NB4 (cell line): ENCODE data around the gene SLC4A9.

Source experiments
- POLR2A ChIP-seq: IDR thresholded peaks from 2 replicates; pipeline ENCODE4 v1.6.1; 2011; ENCODE audit warnings: mild to moderate bottlenecking; ENCODE audit not compliant: insufficient read length; ENCODE audit errors: extremely low read depth
- TF ChIP-seq, protein P1 (sequence below): IDR thresholded peaks from one replicate; pipeline ENCODE4 v1.5.1; 2012; ENCODE audit warnings: low read depth, low read length

DNA sequence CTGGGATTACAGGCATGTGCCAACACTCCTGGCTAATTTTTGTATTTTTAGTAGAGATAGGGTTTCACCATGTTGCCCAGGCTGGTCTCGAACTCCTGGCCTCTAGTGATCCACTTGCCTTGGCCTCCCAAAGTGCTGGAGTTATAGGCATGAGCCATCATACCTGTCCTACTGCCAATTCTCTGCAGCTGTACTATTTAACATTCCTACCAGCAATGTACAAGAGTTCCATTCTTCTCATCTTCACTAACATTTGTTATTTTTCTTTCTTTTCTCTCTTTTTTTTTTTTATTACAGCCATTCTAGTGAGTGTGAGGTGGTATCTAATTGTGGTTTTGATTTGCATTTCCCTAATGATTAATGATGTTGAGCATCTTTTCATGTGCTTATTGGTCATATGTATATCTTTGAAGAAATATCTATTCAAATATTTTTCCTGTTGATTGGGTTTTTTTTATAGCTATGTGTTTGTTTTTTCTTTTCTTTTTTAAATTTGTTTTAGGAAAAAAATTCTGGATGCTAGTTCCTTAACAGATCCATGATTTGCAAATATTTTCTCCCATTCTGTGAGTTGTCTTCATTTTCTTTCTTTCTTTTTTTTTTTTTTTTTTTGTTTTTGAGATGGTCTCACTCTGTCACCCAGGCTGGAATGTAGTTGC lies 59.0 kb downstream of the SLC4A9 start:
- TF ChIP-seq POLR2A, result no peak
- TF ChIP-seq, protein P1, sequence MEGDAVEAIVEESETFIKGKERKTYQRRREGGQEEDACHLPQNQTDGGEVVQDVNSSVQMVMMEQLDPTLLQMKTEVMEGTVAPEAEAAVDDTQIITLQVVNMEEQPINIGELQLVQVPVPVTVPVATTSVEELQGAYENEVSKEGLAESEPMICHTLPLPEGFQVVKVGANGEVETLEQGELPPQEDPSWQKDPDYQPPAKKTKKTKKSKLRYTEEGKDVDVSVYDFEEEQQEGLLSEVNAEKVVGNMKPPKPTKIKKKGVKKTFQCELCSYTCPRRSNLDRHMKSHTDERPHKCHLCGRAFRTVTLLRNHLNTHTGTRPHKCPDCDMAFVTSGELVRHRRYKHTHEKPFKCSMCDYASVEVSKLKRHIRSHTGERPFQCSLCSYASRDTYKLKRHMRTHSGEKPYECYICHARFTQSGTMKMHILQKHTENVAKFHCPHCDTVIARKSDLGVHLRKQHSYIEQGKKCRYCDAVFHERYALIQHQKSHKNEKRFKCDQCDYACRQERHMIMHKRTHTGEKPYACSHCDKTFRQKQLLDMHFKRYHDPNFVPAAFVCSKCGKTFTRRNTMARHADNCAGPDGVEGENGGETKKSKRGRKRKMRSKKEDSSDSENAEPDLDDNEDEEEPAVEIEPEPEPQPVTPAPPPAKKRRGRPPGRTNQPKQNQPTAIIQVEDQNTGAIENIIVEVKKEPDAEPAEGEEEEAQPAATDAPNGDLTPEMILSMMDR, result no peak
